HG03045 (cell line): ENCODE results near the gene LAPTM5.
"Not testable (repeated sequence)": the region's sequence is repeated elsewhere in the genome, so short reads cannot be mapped to it uniquely, and the experiment has no call there.

Experiments used
- ATAC-seq: cut with Tn5 transposase; IDR thresholded peaks from one replicate; pipeline ENCODE4 v1.9.1; 2021; ENCODE audit warnings: mild to moderate bottlenecking, moderate library complexity; ENCODE audit not compliant: unreplicated experiment

LAPTM5 gene, protein sequence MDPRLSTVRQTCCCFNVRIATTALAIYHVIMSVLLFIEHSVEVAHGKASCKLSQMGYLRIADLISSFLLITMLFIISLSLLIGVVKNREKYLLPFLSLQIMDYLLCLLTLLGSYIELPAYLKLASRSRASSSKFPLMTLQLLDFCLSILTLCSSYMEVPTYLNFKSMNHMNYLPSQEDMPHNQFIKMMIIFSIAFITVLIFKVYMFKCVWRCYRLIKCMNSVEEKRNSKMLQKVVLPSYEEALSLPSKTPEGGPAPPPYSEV

DNA sequence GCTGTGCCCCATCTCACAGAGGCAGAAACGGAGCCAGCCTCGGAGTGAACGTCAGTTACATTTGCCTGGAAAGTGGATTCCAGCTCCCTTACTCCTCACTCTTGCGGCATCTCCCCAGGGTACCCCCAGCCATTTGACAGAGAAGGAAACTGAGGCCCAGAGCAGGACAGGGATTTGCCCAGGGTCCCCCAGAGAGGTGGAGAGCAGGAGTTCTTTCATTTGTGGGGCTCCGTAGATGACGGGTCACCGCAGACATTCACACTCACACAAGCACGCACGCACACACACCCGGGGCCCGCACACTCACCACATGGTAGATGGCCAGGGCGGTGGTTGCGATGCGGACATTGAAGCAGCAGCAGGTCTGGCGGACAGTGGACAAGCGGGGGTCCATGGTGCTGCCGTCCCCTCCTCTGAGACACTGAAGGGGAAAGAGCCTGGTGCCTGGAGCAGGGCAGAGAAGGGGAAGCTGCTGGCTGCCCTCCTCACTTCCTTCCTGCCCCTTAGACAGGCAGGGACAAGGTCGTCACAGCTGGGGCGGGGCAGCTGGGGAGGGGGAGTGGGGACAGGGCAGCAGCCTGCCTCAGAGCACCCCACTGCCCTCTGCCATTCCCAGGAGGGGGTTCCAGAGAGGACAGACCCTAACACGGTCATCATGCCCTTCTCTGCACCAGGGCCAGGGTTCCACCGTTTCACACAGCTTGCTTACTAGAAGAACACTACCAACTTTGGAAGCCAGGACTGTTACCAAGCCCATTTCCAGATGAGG is at the start of gene LAPTM5:
LAPTM5 (minus strand) TSS at position 423 of the 769 bp plus-strand sequence; CDS start at position 394, 29 bp downstream.
- ATAC-seq: no peak

GRCh38 chr1:30806381-30807317 is 49.1 kb upstream of the LAPTM5 start:
- no peak for ATAC-seq

GRCh38 chr1:30805304-30806003 is 47.9 kb upstream of the LAPTM5 start:
- no peak for ATAC-seq

DNA sequence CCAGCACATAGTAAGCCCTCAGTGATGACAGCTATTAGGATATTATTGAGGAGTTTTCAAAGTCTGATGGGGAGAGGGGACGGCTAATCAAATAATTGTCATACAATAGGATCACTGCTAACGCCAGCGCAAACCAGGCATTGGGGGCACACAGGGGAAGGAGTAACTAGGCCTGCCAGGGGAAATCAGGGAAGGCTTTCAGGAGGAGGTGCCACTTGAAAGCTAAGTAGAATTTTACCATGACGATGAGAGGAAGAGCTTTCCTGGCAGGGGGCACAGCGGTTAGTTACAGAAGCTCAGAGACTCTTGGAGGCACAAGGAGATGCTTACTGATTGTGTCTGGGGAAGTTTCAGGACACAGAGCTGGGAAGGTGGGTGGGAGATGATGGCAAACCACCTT is 47.2 kb upstream of the LAPTM5 start:
- no peak for ATAC-seq

- ATAC-seq: no peak
These were observed 46.8 kb upstream of the LAPTM5 start for GRCh38 chr1:30804352-30804751.

DNA sequence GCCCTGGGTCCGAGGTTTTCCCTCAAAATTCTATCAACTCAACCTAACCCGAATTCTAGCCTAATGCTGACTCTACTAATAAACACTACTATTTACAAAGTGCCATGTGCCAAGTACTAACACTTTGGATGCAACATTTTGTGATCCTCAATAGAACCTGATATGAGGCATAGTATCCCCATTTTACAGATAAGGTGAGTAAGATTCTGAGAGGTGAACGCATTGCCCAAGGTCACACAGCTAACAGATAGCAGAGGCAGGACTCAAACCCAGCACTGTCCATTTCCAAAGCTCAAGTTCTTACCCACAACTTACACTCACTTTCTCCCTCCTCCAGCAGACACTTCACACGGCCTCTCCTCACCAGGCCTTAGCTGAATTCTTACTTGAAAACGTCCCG is 46.0 kb upstream of the LAPTM5 start:
- no peak for ATAC-seq

DNA sequence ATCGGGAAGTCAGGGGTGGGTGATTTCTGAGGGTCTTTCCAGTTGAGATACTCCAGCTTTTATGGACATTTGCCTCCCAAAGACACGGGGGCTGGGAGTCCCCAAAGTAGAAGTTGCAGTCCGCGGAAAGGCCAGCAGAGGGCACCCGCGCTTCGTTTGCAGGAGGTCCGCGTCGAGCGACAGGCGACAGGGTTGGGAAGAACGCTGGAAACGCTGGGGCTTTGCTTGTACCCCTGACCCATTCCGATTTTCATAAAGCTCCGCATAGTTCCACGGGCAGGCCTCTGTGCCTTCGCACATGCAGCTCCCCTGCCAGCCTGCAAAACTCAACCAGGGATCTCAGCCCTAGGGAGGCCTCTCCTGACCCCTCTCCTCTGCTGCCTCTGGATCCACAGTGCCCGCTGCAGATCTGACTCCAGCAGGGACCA is 44.2 kb upstream of the LAPTM5 start:
- ATAC-seq: no peak

DNA sequence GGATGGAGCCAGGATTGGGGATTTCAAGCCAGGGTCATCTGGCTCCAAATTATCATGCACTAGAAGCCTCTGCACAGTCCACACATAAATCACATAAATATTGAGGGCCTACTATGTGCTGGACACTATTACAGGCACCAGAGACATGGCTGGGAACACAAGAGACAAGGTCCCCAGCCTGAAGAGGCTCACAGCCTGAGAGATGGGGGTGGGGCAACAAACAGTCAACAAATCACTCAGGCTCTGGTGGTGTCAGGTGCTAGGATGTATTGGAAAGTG is 41.6 kb upstream of the LAPTM5 start:
- no peak for ATAC-seq

DNA sequence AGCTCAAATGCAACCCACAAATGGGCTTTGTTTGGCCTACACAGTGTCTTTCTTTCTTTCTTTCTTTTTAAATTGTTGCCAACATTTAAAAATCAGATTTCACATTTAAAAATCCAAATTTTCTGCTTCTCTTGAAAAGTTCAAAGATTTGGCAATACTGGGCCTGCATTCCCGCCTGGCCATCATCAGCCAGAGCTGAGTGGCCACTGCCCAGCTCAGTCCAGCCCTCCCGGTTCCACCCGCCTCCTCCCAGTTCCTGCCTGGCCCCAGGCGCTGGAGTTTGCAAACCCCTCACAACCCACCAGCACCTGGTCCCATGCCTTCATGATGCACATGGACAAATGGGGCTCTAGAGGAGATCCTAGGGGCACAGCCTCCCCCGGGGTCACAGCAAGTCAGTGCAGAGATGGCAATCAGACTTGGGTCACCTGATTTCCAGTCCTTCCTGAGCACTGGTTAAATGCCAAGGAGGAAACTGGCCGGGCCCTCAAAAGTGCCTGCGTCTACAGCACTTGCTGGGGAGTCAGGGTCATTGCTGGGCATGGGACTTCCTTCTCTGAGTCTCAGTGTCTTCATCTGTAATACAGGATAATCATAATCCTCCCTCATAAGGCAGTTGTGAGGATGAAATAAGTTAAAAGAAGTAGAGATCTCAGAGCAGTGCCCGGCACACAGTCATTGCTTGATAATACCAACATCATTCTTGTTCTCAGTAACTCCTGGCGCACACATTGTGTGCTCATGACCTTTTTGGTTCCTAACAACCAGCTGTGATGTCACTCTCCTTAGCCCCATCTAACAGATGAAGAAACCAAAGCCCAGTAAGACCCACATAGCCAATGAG is 41.0 kb upstream of the LAPTM5 start:
- ATAC-seq: no peak

GRCh38 chr1:30795026-30795425 is 37.5 kb upstream of the LAPTM5 start:
- ATAC-seq: no peak

DNA sequence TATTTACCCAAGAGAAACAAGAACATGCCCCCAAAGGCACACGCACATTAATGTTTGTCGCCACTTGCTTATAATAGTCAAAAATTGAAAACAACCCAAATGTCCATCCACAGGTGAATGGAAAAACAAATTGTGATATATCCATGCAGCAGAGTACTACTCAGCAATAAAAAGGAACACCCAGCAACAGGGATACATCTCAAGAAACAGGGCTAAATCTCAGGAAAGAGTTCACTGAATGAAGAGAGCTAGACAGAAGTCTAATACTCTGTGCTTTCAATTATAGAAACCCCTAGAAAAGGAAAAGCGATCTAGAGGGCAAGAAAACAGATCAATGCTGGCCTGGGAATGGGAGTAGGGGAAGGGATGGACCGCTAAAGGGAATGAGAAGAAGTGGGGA is 36.7 kb upstream of the LAPTM5 start:
- no peak for ATAC-seq

- ATAC-seq: no peak
These were observed 35.6 kb upstream of the LAPTM5 start for GRCh38 chr1:30793209-30793608.

DNA sequence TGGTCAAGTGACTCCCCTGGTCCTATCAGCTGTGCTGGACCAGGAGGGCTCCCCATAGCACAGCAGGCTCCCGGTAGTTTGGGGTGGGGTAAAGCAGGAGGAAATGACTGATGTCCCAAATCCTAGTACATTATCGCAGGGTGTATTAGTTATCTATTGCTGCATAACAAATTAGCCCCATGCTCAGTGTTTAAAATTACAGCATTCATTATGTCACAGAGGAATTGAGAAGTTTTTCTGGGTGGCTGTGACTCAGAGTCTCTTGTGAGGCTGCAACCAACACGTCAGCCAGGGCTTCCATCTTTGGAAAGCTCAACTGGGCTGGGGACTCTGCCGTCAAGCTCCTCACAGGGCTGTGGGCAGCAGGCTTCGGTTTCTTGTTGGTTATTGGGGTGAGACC is 34.3 kb upstream of the LAPTM5 start:
- ATAC-seq: no peak

DNA sequence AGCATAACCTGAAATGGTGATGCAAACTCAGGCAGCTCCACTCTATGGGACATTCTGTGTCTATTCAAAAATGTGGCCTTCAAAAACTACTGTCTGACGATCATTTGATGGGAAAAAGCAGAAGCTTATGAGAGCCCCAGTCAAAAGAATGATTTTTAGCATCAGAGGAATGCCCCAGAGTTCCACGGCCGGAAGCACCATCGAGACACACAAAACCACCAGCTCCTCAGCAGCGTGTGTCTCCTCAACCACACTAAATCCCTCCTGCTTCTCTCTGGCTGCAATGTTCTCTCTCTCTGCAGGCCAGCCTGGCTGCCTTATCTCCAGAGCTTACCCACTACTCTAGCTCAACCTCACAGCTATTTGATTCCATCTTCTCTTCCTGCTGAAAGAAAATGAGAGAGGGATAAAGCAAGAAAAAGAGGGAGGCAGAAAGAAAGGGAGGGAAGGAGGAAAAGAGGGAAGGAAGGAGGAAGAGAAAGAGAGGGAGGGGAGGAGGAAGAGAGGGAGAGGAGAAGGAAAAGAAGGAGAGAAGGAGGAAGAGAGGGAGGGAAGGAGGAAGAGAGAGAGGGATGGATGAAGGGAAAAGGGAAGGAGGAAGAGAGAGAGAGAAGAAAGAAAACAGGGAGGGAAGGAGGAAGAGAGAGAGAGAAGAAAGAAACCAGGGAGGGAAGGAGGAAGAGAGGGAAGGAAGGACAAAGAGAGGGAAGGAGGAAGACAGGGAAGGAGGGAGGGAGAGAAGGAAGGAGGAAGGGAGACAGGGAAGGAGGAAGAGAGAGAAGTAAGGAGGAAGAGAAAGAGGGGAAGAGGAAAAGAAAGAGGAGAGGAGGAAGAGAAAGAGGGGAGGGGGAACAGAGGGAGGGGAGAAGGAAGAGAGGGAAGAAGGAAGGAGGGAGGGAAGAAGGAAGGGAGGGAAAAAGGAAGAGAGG is 33.5 kb upstream of the LAPTM5 start:
- no peak for ATAC-seq

DNA sequence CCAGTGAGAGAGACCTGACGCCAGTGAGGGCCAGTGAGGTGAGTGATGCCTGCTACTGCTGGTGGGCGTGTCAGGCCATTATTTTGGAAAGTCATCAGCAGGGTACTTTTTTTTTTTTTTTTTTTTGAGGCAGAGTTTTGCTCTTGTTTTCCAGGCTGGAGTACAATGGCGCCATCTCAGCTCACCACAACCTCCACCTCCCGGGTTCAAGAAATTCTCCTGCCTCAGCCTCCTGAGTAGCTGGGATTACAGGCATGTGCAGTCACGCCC is 32.6 kb upstream of the LAPTM5 start:
- ATAC-seq: not testable (repeated sequence)

GRCh38 chr1:30789388-30790255 is 32.0 kb upstream of the LAPTM5 start:
- ATAC-seq: no peak

- no peak for ATAC-seq
These were observed 31.2 kb upstream of the LAPTM5 start for GRCh38 chr1:30788580-30789387.
